ENCODE measurements around the gene WWC1. TPM values are rescaled to one million over a fixed set of nuclear protein-coding genes. Genes with fewer than 3 reads are reported as not detected.

Gene WWC1
- total and polyA plus RNA-seq, 12 donors, result 0.79 to 7.8 (median 1.2) TPM

- intact Hi-C loops (cut with DNase I), result no loop called here
- Histone ChIP-seq H3K4me1 (peaks cover 0 to 4% (median 0%) of the 10 kb centered on the region in 9 donors), H3K4me3 (no peak overlapping the region), H3K27ac (no peak overlapping the region), H3K9me3 (no peaks in the 10 kb centered on the region), H3K27me3 (no peaks in the 10 kb centered on the region), H3K36me3 (no peaks in the 10 kb centered on the region)
- DNase-seq (no peak), ATAC-seq (no peak)
- WGBS, 2 donors, result 70 to 74% methylated on average over 8 of the region's 8 CpGs
- no peak for TF ChIP-seq CTCF (IDR thresholded peaks at IDR 0.05)
Observed at GRCh38 chr5:168468836-168469235, 177.4 kb downstream of the WWC1 start.

GRCh38 chr5:168469816-168470215 lies 178.4 kb downstream of the WWC1 start:
- 78 to 79% methylated on average over 3 of the region's 3 CpGs for WGBS, 2 donors
- ATAC-seq, result no peak

GRCh38 chr5:168471785-168472184 lies 180.3 kb downstream of the WWC1 start:
- Histone ChIP-seq H3K27ac (no peak overlapping the region), H3K27me3 (no peaks in the 10 kb centered on the region), H3K9me3 (no peaks in the 10 kb centered on the region), H3K36me3 (no peaks in the 10 kb centered on the region), H3K4me1 (peaks cover 0 to 4% (median 0%) of the 10 kb centered on the region in 9 donors), H3K4me3 (no peak overlapping the region)
- 80 to 83% methylated on average over 4 of the region's 4 CpGs for WGBS, 2 donors
- DNase-seq (no peak), ATAC-seq (no peak)
- no peak for TF ChIP-seq CTCF (IDR thresholded peaks at IDR 0.05)
- intact Hi-C loops (cut with DNase I), result loop anchor here in 1 of 10 donors (5.0 kb wide), 1 partner anchor 184 kb away; no protein-coding TSS in a partner anchor

More at GRCh38 chr5:168469816-168470215, 178.4 kb downstream of the WWC1 start:
- no peak for TF ChIP-seq CTCF (IDR thresholded peaks at IDR 0.05)
- Histone ChIP-seq H3K27me3 (no peaks in the 10 kb centered on the region), H3K36me3 (no peaks in the 10 kb centered on the region), H3K4me3 (no peak overlapping the region), H3K27ac (no peak overlapping the region), H3K4me1 (peaks cover 0 to 4% (median 0%) of the 10 kb centered on the region in 9 donors), H3K9me3 (no peaks in the 10 kb centered on the region)
- intact Hi-C loops (cut with DNase I), result loop anchor here in 1 of 10 donors (5.0 kb wide), 1 partner anchor 183 kb away; no protein-coding TSS in a partner anchor
- no peak for DNase-seq

- 63 to 66% methylated on average over 5 of the region's 5 CpGs for WGBS, 2 donors
- ATAC-seq, result peak in 3 of 8 donors; percentile 70 to 77 (median 70)
- Histone ChIP-seq H3K36me3 (no peaks in the 10 kb centered on the region), H3K4me3 (no peak overlapping the region), H3K27ac (no peak overlapping the region), H3K27me3 (no peaks in the 10 kb centered on the region), H3K4me1 (peaks cover 0 to 4% (median 0%) of the 10 kb centered on the region in 9 donors), H3K9me3 (no peaks in the 10 kb centered on the region)
- intact Hi-C loops (cut with DNase I), result loop anchor here in 1 of 10 donors (5.0 kb wide), 1 partner anchor 185 kb away; no protein-coding TSS in a partner anchor
- no peak for DNase-seq
- TF ChIP-seq CTCF (IDR thresholded peaks at IDR 0.05), result peak in 1 of 9 donors; percentile 9
Observed at GRCh38 chr5:168472329-168472728, 180.9 kb downstream of the WWC1 start.

Measured in heart right ventricle (tissue), 16 donors.